SK-N-MC (cell line): ENCODE data around the gene QSOX2.

ENCODE experiments used
- DNase-seq: peaks from one replicate; pipeline ENCODE4 v3.0.0-alpha.2; 2011; ENCODE audit warnings: low read depth, low spot score
- H3K27ac ChIP-seq: fragments of 200-600 bp; sonication (generic); 2 replicates; pipeline ENCODE4 v1.5.1; 2016; ENCODE audit warnings: mixed run types
- H3K36me3 ChIP-seq: fragments of 200-600 bp; sonication (generic); 2 replicates; pipeline ENCODE4 v1.6.1; 2017; ENCODE audit warnings: antibody characterized with exemption, low read length, mixed read lengths; ENCODE audit not compliant: insufficient read depth
- H3K4me3 ChIP-seq: fragments of 200-600 bp; sonication (generic); 2 replicates; pipeline ENCODE4 v1.5.1; 2016
- H3K9ac ChIP-seq: fragments of 200-600 bp; sonication (generic); 2 replicates; pipeline ENCODE4 v1.8.0; 2017; ENCODE audit warnings: mixed run types, mixed read lengths; ENCODE audit not compliant: insufficient read length
- H3K9me3 ChIP-seq: fragments of 200-600 bp; sonication (generic); 2 replicates; pipeline ENCODE4 v1.6.1; 2017; ENCODE audit warnings: low read depth, mild to moderate bottlenecking, antibody characterized with exemption, low read length, moderate library complexity, mixed read lengths
- EZH2 ChIP-seq: fragments of 200-600 bp; sonication (generic); IDR thresholded peaks from one replicate; pipeline ENCODE4 v1.6.1; 2017; ENCODE audit warnings: antibody characterized with exemption
- FOXP2 ChIP-seq: optimal IDR thresholded peaks from 2 replicates; pipeline ENCODE3; 2011; ENCODE audit warnings: mild to moderate bottlenecking, moderate library complexity; ENCODE audit not compliant: insufficient read depth; ENCODE audit errors: extremely low read length, control extremely low read depth
- POLR2AphosphoS5 ChIP-seq: IDR thresholded peaks from 2 replicates; pipeline ENCODE4 v1.6.1; 2012; ENCODE audit warnings: mild to moderate bottlenecking, low read depth, low read length, borderline replicate concordance

QSOX2 gene

GRCh38 chr9:136185596-136186366, 59.8 kb downstream of the QSOX2 start:
- TF ChIP-seq POLR2AphosphoS5: no peak
- no peak for TF ChIP-seq EZH2
- no peak for TF ChIP-seq FOXP2

GRCh38 chr9:136185066-136185465, 60.5 kb downstream of the QSOX2 start:
- H3K36me3 ChIP-seq: no peaks in the 10 kb centered on the region
- H3K4me3 ChIP-seq: no peak overlapping the region
- no peaks in the 10 kb centered on the region for H3K9me3 ChIP-seq
- DNase-seq: no peak
- peak overlapping the region; percentile 71 for H3K27ac ChIP-seq
- no peak for TF ChIP-seq EZH2
- no peak overlapping the region for H3K9ac ChIP-seq

More at GRCh38 chr9:136185596-136186366, 59.8 kb downstream of the QSOX2 start:
- no peak overlapping the region for H3K4me3 ChIP-seq
- H3K36me3 ChIP-seq: no peaks in the 10 kb centered on the region
- no peak overlapping the region for H3K27ac ChIP-seq
- no peaks in the 10 kb centered on the region for H3K9me3 ChIP-seq
- DNase-seq: no peak
- H3K9ac ChIP-seq: no peak overlapping the region

- no peaks in the 10 kb centered on the region for H3K36me3 ChIP-seq
- H3K27ac ChIP-seq: peak overlapping the region; percentile 83
- H3K9me3 ChIP-seq: no peaks in the 10 kb centered on the region
- H3K4me3 ChIP-seq: no peak overlapping the region
- no peak overlapping the region for H3K9ac ChIP-seq
- TF ChIP-seq FOXP2 (no peak), EZH2 (no peak), POLR2AphosphoS5 (no peak)
- DNase-seq: no peak
Measured at GRCh38 chr9:136182850-136183422, 62.7 kb downstream of the QSOX2 start.

- peak overlapping the region; percentile 83 for H3K27ac ChIP-seq
- no peak overlapping the region for H3K9ac ChIP-seq
- H3K9me3 ChIP-seq: no peaks in the 10 kb centered on the region
- no peaks in the 10 kb centered on the region for H3K36me3 ChIP-seq
- TF ChIP-seq FOXP2 (no peak), POLR2AphosphoS5 (no peak), EZH2 (no peak)
- H3K4me3 ChIP-seq: no peak overlapping the region
- no peak for DNase-seq
Measured at GRCh38 chr9:136182420-136182787, 63.2 kb downstream of the QSOX2 start.

DNA sequence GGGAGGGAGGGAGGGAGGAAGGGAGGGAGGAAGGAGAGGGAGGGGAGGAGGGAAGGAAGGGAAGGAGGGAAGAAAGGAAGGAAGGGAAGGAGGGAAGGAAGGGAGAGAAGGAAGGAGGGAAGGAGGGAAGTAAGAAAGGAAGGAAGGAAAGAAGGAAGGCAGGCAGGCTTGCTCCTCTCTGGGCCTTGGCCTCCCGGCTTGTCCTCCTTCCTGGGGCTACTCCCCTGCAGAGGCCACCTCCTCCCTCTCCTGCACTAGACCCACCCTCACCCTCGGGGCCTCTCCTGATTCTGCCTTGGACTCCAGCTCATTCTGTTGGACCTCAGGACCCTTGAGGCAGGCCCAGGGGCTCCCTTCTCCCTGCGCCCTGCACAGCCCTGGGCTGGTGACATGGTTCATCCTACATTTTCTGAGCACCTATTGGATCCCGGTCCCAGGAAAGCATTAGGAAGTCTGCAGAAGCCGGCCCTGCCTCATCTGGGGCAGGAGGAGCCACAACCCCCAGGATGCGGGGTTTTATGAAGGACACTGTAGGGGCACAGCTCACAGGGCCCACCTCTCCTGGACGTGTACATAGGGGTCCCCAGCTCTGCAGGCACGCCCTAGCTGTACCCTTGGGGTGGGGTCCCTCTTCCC, 63.7 kb downstream of the QSOX2 start:
- no peak for DNase-seq
- TF ChIP-seq EZH2: no peak
- TF ChIP-seq FOXP2: no peak
- TF ChIP-seq POLR2AphosphoS5: no peak
- H3K36me3 ChIP-seq: no peaks in the 10 kb centered on the region
- no peaks in the 10 kb centered on the region for H3K9me3 ChIP-seq
- no peak overlapping the region for H3K9ac ChIP-seq
- no peak overlapping the region for H3K4me3 ChIP-seq
- H3K27ac ChIP-seq: peak overlapping the region; percentile 83

GRCh38 chr9:136180586-136180985, 65.0 kb downstream of the QSOX2 start:
- peak overlapping the region; percentile 35; the same call in 1 of the 2 replicates for H3K27ac ChIP-seq
- DNase-seq: no peak
- no peaks in the 10 kb centered on the region for H3K9me3 ChIP-seq
- TF ChIP-seq FOXP2 (no peak), POLR2AphosphoS5 (no peak), EZH2 (no peak)
- H3K9ac ChIP-seq: no peak overlapping the region
- no peak overlapping the region for H3K4me3 ChIP-seq
- no peaks in the 10 kb centered on the region for H3K36me3 ChIP-seq

DNA sequence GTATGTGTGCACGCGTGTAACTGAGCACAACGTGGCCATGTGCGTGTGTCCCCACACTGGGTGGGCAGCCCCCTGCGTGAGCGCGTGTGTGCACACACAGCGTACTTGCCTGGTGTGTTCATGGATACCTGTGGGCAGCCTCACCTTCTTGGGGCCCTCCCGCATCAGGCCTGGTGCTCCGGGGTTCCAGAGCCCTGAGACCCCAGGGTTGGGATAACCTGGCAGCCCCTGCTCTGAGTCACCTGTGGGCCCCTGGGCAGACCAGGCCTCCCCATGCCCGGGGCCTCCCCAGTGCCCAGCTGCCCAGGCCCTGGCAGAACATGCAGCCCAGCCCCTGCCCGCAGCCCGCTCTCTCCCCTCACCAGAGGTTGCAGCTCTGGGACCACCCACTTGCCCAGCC, 65.9 kb downstream of the QSOX2 start:
- TF ChIP-seq POLR2AphosphoS5: no peak
- TF ChIP-seq EZH2: no peak
- TF ChIP-seq FOXP2: no peak
- no peak overlapping the region for H3K9ac ChIP-seq

DNA sequence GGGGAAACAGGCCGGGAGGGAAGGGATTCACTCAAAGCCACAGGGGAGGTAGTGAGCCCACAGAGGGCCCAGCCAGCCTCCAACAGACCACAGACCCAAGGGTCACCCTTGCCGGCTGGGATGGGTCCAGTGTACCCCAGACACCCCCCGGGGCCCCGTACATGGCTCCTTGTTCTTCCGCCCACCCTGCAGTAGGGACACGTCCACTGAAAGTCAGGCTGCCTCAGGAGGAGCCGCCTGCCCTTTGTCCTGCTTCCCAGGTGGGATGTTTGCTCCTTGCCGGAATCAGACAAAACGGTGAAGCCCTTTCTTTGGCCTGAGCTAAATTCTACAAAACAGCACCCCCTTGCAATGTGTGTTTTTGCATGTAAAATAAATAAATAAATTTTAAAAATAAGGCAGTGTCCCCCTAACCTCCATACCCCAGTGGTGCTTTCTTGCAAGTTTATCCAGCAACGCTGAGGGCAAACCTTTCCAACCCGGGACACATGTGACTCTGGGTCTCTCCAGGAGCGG, 66.5 kb downstream of the QSOX2 start:
- Histone ChIP-seq H3K4me3 (no peak overlapping the region), H3K9ac (no peak overlapping the region), H3K27ac (no peak overlapping the region), H3K9me3 (no peaks in the 10 kb centered on the region), H3K36me3 (no peaks in the 10 kb centered on the region)
- TF ChIP-seq EZH2 (no peak), FOXP2 (no peak), POLR2AphosphoS5 (no peak)
- DNase-seq: no peak

More for the DNA sequence above, 65.9 kb downstream of the QSOX2 start:
- DNase-seq: no peak
- H3K9me3 ChIP-seq: no peaks in the 10 kb centered on the region
- no peaks in the 10 kb centered on the region for H3K36me3 ChIP-seq
- no peak overlapping the region for H3K4me3 ChIP-seq
- H3K27ac ChIP-seq: no peak overlapping the region
